Urinary bladder (tissue), 4 donors: ENCODE data around the gene CD33. TPM values are rescaled to one million over a fixed set of nuclear protein-coding genes. Genes with fewer than 3 reads are reported as not detected.

Experiments used
- DNase-seq: peaks from one replicate; pipeline ENCODE4 v3.0.0-alpha.2; 2015; ENCODE audit errors: extremely low spot score
- H3K27ac ChIP-seq: one replicate; pipeline ENCODE4 v1.5.1; 2013; ENCODE audit warnings: low read depth, mild to moderate bottlenecking, moderate library complexity
- H3K36me3 ChIP-seq: one replicate; pipeline ENCODE4 v1.6.1; 2013; ENCODE audit warnings: mild to moderate bottlenecking, moderate library complexity; ENCODE audit not compliant: insufficient read depth
- H3K4me1 ChIP-seq: one replicate; pipeline ENCODE4 v1.6.1; 2013; ENCODE audit warnings: mild to moderate bottlenecking, moderate library complexity; ENCODE audit not compliant: insufficient read depth
- H3K4me3 ChIP-seq: one replicate; pipeline ENCODE4 v1.5.1; 2013; ENCODE audit warnings: low read depth, low read length
- WGBS: extraction: QIAGEN DNeasy Blood & Tissue Kit; methylation state at CpG from one replicate; pipeline ENCODE4 v1.1.7; 2013; 5-methylcytosine and 5-hydroxymethylcytosine counted together
- polyA plus RNA-seq: library from polyadenylated mRNA; stranded (reverse); fragments of 200-250 nt; gene quantifications from one replicate; pipeline ENCODE4 v1.2.3, GENCODE V29; 2013
- total RNA-seq: library from RNA; depleted of rRNA; stranded (reverse); fragments of >200 nt; gene quantifications from one replicate; pipeline ENCODE4 v1.2.3, GENCODE V29; 2014
- donor health status: healthy with polysubstance abuse.
- donor health status: healthy.

The CD33 gene
- total and polyA plus RNA-seq, 2 donors = 4.7 to 5.6 TPM

DNA sequence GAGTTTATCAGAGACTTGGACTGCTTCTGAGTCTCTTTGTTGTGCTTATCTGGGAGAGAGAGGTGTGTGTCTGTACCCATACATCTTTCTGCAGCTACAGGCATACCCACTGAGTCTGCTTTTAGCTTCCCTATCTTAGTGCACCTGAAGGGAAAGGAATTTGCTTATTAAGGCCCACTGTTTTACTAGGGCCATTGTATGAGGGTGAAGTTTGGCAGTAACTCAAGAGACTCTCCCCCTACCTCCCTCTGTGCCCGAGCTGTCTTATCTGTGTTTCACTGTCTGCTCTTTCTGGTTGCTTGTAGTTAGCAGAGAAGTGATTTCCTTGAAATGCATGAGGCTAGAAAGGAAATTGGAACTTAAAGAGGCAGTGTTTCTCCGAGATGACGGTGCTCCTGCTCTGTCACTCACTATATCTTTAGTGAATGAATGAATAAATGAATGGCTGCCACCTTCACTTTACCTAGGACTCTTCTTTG is 678 bp upstream of the CD33 start:
- Histone ChIP-seq H3K27ac (no peak overlapping the region), H3K36me3 (no peaks in the 10 kb centered on the region), H3K4me3 (no peak overlapping the region), H3K4me1 (no peaks in the 10 kb centered on the region)
- whole genome bisulfite sequencing = 34% methylated on average over 3 of the region's 3 CpGs
- DNase-seq = no peak

DNA sequence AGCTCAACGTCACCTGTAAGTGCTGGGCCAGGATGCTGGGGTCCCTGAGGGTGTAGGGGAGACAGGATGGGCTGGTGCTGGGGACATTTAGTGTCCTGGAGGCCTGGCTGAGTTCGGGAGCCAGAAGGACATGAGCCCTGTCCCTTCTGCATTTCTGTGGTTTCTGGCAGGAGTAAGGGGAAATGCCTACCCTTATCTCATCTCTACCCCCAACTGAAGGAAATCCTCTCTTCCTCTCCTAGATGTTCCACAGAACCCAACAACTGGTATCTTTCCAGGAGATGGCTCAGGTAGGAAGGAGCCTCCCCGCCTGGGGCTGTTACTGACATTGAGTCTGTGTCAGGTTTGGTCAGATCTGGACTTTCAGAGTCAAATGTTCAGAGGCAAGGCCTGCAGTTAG is 1.2 kb downstream of the CD33 start:
- H3K36me3 ChIP-seq = no peaks in the 10 kb centered on the region
- H3K4me1 ChIP-seq = no peaks in the 10 kb centered on the region
- WGBS = 56% methylated on average over 3 of the region's 3 CpGs
- no peak overlapping the region for H3K27ac ChIP-seq
- H3K4me3 ChIP-seq = no peak overlapping the region
- no peak for DNase-seq

DNA sequence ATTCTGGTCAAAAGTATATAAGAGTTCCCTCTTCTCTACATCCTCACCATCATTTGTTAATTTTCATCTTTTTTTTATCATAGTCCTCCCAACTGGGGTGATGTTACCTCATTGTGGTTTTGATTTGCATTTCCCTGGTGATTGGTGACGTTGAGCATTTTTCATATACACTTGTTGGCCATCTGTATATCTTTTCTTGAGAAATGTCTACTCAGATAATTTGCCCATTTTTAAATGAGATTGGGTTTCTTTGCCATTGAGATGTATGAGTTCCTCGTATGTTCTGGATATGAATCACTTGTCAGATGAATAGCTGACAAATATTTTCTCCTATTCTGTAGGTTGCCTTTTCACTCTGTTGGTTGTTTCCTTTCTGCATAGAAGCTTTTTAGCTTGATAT is 2.4 kb downstream of the CD33 start:
- 57% methylated on average over 2 of the region's 2 CpGs for WGBS
- H3K4me1 ChIP-seq = no peaks in the 10 kb centered on the region
- no peaks in the 10 kb centered on the region for H3K36me3 ChIP-seq
- no peak overlapping the region for H3K4me3 ChIP-seq
- no peak for DNase-seq
- no peak overlapping the region for H3K27ac ChIP-seq

DNA sequence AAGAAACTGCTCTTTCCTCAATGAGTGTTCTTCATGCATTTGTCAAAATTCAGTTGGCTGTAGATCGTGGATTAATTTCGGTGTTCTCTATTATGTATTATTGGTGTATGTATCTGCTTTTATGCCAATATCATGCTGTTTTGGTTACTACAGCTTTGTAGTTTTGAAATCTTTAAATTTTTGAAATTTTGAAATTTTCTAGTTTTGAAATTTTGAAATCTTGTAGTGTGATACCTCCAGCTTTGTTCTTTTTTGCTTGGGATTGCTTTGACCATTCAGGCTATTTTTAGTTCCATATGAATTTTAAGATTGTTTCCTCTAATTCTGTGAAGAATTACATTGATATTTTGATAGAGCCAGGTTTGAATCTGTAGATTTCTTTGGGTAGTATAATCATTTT is 3.1 kb downstream of the CD33 start:
- no peak overlapping the region for H3K4me3 ChIP-seq
- no peak for DNase-seq
- WGBS = 91% methylated on average over 2 of the region's 2 CpGs

DNA sequence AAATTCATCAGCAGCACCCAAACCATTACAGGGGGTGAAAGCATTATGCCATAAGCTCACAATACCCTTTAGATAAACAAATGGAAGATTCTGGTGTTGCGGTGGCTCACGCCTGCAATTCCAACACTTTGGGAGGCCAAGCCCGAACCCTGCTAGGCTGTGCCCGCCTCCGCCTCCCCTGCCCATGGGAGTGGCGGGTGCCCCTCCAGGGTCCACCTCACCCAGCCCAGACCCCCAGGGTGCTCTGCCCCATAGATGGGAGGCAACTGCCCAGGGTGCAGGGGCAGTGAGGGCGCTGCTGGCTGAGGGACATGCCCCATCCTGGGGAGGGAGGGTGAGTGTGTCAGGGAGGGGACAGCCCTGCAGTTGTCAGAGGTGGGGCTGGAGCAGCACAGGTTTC is 16.0 kb downstream of the CD33 start:
- DNase-seq = no peak
- no peak overlapping the region for H3K27ac ChIP-seq
- 92% methylated on average over 7 of the region's 7 CpGs for WGBS

More for the DNA sequence above, 3.1 kb downstream of the CD33 start:
- Histone ChIP-seq H3K4me1 (no peaks in the 10 kb centered on the region), H3K36me3 (no peaks in the 10 kb centered on the region), H3K27ac (no peak overlapping the region)

DNA sequence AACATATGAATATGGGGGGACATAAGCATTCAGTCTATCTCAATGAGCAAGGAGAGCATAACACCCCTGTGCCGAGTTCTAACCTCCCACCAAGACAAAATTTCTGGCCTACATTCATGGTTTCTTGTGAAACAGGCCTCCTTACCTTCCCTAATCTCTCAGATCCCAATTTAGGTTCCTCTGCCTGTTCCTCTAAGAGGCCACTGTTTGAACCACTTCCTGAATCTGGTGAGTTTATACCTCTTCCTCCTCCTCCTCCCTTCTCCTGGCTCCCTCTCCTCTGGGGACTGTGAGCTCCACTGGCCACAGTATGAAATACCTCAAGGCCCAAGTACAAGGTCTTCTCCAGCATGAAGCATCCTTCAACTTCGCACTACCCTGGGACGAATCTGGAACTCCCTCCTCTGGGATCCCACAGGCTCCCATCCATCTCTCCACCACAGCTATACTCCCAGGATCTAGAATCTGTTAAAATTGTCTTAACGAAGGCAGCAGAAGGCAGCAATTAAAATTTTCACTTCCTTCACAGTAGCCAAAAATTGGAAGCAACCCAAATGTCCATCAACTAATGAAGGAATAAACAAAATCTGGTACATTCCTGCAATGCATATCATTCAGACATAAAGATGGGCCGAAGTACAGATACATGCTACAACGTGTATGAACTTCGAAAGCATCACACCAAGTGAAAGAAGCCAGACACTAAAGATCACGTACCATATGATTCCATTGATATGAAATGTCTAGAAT is 18.2 kb downstream of the CD33 start:
- DNase-seq = no peak
- 73% methylated on average over 8 of the region's 8 CpGs for WGBS
- H3K36me3 ChIP-seq = no peaks in the 10 kb centered on the region
- H3K27ac ChIP-seq = no peak overlapping the region
- H3K4me1 ChIP-seq = no peaks in the 10 kb centered on the region
- H3K4me3 ChIP-seq = no peak overlapping the region

More for the DNA sequence above, 16.0 kb downstream of the CD33 start:
- H3K4me3 ChIP-seq = no peak overlapping the region
- H3K36me3 ChIP-seq = no peaks in the 10 kb centered on the region
- no peaks in the 10 kb centered on the region for H3K4me1 ChIP-seq

DNA sequence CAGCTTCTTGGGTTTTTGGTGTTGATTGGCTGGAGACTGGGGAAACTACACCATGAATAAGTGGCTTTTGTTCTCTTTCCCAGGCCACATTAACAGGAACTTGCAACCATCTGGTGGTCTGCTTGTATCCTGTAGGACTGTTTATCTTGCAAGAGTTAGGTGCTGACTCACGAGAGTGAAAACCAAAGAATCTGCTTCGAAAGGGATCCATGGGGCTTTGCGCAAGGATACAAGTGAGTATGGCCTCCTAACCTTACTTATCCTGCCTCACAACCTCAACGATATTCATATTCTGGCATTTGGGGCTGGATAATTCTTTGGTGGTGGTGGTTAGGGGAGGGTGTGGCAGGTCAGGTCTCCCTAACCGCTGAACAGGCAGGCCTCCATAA is 21.3 kb downstream of the CD33 start:
- Histone ChIP-seq H3K4me3 (no peak overlapping the region), H3K4me1 (no peaks in the 10 kb centered on the region), H3K27ac (no peak overlapping the region), H3K36me3 (no peaks in the 10 kb centered on the region)
- no peak for DNase-seq
- 62% methylated on average over 5 of the region's 5 CpGs for WGBS

DNA sequence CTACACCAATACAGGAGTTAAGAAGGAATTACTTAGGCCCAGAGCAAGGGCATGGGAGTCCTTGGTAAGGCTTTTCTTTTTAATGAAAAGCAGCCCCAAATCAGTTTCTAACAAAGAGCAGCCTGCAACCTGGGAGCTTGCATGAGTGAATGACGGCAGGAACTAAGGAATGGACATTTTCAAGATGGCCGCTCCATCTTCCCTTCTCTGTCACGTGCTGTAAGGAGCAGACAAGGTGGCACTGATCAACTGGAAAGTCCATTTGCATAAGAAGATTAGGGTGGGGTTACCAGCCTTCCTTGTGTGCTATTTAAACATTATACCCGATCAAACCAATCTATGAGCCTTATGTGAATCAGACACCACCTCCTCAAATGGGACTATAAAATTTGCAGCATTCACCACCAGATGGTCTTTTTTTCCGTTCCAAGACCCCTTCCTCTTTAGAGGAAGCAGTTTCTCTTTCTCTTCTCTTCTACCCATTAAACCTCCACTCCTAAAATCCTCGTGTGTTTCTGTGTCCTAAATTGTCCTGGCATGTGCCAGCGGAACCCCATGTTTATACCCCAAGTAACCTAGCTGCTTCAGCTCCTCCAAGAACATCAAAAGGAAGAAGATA is 23.2 kb downstream of the CD33 start:
- 78% methylated on average over 7 of the region's 7 CpGs for WGBS
- no peaks in the 10 kb centered on the region for H3K36me3 ChIP-seq
- no peak for DNase-seq
- no peak overlapping the region for H3K27ac ChIP-seq
- H3K4me1 ChIP-seq = no peaks in the 10 kb centered on the region
- no peak overlapping the region for H3K4me3 ChIP-seq

DNA sequence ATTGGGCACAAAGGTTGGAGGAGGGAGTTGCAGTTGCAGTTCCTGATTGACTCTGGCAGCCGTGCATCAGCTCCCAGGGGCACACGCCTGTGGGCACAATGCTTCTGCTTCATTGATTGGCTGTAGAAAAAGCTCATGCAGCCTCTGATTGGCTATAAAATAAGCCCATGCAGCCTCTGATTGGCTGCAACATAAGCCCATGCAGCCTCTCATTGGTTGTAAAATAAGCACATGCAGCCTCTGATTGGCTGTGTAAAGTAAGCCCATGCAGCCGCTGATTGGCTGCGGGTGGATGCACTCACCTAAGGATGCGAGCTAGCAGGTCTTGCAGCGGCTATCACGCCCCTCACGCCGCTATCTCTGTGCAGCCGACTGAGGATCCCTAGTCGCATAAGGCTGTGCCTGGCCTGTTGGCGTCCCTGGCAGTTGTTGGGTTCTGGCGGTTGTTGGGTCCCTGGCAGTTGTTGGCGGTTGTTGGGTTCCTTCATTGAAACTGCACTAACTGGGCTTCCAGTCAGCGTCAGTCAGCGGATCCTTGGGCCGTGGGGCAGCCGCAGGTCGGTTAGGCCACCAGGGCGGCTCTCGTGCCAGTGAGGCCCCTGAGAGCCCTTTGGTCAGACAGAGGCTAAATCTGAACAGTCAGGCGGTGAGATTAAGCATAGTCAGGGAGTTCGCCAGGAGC is 26.0 kb downstream of the CD33 start, which contains the start of gene SIGLECL1:
SIGLECL1 (plus strand) TSS at position 295 of the 682 bp plus-strand sequence. CDS start 12,993 bp downstream, outside the sequence.
- WGBS = 94% methylated on average over 23 of the region's 23 CpGs
- no peak within 1 kb of the TSS for H3K27ac ChIP-seq
- DNase-seq = no peak
- no peaks in the 10 kb centered on the region for H3K36me3 ChIP-seq
- H3K4me3 ChIP-seq = no peak within 1 kb of the TSS
- H3K4me1 ChIP-seq = no peaks in the 10 kb centered on the region

DNA sequence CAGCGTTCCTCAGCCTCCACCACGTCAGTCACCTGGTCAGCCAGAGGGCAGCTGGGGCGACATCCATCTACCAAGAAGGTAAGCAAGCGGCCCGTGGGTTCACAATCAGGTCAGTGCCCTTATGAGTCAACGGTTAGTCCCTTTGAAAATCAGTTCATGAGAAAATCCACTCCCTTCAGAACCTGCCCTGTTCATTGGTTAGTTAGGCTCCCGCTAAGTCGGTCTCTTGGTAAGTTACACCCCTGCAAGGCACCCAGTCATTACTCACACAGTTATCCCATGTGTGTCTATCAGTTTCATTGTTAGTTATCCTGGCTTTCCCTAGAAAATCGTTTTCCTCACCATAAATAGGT is 26.6 kb downstream of the CD33 start:
- Histone ChIP-seq H3K4me1 (no peaks in the 10 kb centered on the region), H3K27ac (no peak overlapping the region), H3K4me3 (no peak overlapping the region), H3K36me3 (no peaks in the 10 kb centered on the region)
- 86% methylated on average over 9 of the region's 9 CpGs for WGBS
- DNase-seq = no peak

DNA sequence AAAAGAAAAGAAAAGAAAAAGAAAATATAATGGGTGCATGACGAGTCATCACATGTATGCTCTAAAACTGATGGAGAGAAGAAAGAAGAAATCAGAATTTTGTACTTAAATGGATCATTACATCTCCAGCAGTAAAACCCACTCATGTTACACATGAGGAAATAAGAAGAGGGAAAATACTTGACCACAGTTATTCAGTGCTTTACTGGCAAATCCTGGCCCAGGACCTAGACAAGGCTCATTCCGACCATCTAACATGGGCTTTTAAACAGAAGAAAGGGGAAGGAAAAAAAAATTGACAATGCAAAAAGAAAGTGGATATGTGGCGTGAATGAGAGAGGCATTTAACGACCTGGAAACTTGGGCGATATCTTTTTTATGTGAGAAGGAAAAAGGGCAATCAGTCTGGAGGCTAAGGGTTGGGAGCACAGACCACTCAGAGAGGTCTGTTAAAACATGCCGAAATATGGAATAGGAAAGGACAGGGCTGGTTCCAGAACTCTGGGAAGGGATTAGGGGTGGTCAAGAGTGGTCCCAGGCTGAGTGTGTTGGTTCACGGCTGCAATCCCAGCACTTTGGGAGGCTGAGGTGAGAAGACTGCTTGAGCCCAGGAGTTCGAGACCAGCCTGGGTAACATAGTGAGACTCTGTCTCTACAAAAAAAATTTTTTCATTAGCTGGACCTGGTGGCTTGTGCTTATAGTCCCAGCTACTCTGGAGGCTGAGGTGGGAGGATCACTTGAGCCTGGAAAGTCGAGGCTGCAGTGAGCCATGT is 27.6 kb downstream of the CD33 start:
- H3K27ac ChIP-seq = no peak overlapping the region
- DNase-seq = no peak
- H3K4me3 ChIP-seq = no peak overlapping the region
- 74% methylated on average over 9 of the region's 9 CpGs for WGBS
- no peaks in the 10 kb centered on the region for H3K4me1 ChIP-seq
- no peaks in the 10 kb centered on the region for H3K36me3 ChIP-seq

DNA sequence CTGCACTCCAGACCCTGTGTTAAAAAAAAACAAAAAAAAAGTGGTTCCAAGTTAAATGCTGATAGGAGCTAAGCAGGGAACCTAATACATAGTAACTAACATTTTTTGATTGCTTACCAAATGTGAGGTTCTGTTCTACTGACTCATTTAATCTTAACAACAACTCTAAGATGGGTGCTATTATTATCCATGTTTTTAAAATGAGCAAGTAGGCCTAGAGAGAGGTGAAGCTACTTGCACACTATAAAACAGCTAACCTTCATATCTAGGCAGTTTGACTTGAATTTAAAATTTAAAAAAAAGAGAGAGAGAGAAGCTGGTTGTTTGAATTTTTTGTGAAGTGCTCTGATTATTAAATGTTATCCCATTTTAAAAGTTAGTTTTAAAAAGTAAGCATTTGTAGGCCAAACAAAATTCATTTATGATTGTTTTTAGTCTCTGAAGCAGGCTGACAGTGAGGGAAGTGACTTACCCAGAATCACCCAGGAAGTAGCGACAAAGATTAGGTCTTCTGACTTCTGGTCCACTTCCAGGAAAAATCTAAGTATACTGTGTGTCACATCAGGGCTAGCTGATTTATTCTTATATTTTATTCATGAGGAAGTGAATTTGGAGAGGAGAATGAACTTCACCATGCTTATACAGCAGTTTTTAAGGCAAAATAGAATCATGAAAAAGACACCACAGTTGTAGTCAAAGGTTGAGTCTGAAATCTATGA is 28.4 kb downstream of the CD33 start:
- no peak overlapping the region for H3K27ac ChIP-seq
- H3K36me3 ChIP-seq = no peaks in the 10 kb centered on the region
- no peaks in the 10 kb centered on the region for H3K4me1 ChIP-seq
- no peak overlapping the region for H3K4me3 ChIP-seq
- no peak for DNase-seq
- 78% methylated on average over 1 of the region's 1 CpG for WGBS

DNA sequence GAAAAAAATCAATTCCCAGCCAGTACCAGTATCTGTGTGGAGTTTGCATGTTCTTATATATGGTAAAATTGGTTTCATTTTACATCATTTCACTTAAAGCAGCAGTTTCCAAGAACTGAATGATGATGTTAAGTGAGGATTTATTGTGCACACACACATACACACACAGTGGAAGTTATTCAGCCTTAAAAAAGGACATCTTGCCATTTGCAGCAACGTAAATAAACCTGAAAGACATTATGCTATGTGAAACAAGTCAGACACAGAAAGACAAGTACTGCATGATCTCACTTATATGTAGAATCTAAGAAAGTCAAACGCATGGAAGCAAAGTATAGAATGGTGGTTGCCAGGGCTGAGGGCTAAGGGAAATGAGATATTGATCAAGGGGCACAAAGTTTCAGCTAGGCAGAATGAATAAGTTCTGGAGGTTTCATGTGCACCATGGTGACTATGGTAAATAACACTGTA is 31.3 kb downstream of the CD33 start:
- DNase-seq = no peak
- H3K4me1 ChIP-seq = no peaks in the 10 kb centered on the region
- no peak overlapping the region for H3K4me3 ChIP-seq
- WGBS = 52% methylated on average over 2 of the region's 2 CpGs
- H3K36me3 ChIP-seq = no peaks in the 10 kb centered on the region
- H3K27ac ChIP-seq = no peak overlapping the region
